CD4-positive, alpha-beta T cell treated with Interleukin-15 for 1 hour (primary cell): ENCODE results near the gene NCKAP5.

Experiments
- DNase-seq: peaks from one replicate; pipeline ENCODE4 v3.0.0-alpha.2; 2020

Gene NCKAP5

DNA sequence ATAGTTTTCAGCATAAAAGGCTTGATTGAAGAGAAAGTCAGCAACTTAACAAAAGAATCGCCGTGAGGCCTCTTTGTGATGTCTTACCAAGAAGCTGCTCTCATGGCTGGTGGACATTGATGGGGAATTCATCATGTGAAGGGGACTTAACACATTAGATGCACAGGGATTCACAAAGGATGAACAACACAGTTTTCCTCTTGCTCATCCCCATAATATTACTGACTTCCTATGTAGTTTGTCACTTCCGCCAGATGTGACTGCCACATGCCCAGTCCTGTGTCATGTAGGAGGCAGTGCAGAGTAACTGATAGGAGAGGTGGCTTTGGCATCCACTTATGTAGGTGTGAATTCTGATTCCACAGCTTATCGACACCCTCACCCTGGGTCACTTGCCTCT, 665.6 kb downstream of the NCKAP5 start:
- DNase-seq = no peak

DNA sequence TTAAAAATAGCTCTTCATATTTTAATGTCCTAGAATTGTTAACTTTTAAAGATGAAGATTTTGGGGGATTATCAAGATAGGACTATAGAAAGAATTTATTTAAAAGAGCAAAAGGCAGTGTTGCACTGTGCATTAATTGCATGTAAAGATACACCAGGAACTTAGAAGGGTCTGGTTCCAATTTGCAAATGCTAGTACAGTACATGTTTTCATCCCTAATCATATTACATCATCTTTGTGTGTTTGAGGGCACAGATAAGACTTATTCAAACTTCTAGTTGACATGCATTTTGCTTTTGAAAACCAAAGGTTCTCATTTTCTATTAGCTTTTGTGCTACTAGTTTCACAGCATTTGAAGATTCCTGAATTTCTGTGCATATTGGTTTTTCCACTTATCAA, 666.6 kb downstream of the NCKAP5 start:
- DNase-seq = no peak

GRCh38 chr2:132897111-132897510, 671.2 kb downstream of the NCKAP5 start:
- no peak for DNase-seq

GRCh38 chr2:132896073-132896472, 672.2 kb downstream of the NCKAP5 start:
- no peak for DNase-seq

- no peak for DNase-seq
Measured at GRCh38 chr2:132891498-132891897, 676.8 kb downstream of the NCKAP5 start.

DNA sequence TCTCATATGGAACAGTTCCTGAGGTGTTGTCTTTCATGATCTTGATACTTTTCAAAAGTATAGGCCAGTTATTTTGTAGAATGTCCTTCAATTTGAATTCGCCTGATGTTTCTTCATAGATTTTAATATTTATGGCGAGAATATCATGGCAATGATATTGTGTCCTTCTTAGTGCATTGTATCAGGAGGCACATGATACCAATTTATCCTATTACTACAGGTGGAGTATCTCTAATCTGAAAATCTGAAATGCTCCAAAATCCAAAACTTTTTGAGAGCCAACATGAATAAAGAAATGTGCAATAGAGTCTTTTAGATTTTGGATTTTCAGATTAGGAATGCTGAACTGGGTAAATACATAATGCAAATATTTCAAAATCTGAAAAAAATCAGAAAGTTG, 681.7 kb downstream of the NCKAP5 start:
- DNase-seq = no peak

DNA sequence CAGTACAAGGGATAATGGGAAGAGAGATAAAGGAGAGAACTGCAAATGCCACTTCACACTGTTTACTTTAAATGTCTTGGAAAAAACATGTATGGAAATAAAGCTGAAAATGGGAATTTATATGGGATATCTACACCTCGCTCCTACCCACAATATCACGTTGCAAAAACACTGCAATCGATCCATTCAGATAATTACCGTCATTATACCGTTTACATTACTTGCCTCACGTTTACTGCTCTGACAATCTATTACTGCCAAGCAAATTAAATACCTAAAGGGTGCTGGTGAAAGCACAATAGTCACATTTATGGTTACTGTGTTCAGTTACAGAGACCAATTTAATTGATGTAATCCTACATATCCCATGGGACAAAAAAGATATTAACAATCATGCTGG, 683.6 kb downstream of the NCKAP5 start:
- no peak for DNase-seq

DNA sequence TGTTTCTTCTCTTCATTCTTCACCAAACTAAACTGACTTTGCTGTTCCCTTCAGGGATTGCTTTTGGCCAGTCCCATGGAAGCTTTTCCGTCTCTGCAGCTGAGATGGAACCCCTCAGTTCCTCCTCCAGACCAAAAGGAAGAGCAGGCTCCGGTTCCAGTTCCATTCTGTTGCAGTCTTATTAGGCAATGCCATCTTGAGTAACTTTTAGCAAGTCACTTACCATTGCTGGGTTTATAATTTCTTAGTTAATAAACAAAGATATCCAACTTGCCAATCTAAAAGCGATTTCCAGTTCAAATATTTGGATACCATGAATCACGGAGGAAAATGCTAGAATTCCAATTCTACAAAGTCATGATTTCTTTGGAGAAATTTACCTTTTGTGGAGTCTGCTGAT, 684.0 kb downstream of the NCKAP5 start:
- no peak for DNase-seq

DNA sequence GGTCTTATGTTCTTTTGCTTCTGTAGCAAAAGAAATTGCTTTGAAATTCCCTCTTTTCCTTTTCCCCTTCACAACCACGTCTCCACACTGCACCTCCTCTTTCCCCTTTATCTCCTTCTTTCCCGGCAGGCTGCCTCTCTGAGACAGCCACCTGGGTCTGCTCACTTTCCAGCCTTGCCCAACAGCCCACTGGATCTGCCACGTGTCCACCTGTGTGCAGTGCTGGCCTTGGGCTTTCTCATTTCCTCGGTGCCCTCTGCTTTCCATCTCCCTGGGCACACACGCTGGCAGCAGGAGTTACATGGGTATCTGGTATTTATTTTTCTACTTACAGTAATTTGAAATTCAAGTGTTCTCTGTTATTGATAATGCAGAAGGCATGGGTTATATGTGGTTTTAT, 684.8 kb downstream of the NCKAP5 start:
- no peak for DNase-seq

GRCh38 chr2:132881546-132881945, 686.7 kb downstream of the NCKAP5 start:
- no peak for DNase-seq

DNA sequence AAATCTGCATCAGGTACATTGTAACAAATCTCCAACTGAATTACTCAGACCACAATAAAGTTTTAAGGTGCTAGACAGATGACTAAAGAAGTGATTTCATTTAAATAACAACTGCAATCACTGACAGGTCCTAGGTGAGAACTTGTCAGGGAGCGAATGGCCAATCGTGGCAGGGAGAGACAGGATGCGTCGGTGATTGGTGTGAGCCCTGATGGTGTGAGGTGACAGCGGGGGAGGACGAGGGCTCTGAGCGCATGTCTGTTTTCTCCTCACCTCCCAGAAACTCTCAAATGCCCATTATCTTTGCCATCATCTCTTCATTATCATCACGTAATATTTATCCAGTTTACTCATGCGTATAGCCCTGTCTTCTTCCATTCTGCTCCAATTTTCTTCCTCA, 690.3 kb downstream of the NCKAP5 start:
- DNase-seq = no peak

DNA sequence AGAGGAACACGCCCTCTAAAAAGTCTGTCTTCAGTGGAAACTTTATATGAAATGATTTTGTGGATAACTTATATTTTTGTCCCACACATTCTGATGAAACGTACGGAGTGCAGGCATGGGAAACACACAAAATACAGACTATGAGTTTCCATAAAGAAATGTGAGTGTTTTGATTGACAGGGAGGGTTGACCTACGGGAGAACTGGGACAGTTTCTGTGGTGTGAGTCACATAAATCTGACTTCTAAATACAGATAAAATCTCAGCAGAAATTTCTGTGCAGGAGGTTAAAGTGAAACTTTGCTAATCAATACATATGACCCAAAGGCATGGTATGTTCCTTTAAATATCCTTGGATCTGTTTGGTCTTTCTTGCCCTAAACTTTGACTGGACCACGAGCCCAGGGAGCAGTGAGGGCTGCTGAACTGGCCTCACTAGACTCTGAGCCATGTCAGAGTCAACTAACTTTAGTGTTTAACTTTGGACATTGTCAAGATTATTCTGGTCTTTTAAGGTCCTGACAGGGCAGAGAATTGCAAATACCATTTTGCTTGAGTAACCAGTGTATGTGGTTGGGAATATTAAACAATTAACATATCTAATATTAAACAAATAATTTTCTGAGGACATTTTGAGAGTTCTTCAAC, 691.4 kb downstream of the NCKAP5 start:
- DNase-seq = no peak

DNA sequence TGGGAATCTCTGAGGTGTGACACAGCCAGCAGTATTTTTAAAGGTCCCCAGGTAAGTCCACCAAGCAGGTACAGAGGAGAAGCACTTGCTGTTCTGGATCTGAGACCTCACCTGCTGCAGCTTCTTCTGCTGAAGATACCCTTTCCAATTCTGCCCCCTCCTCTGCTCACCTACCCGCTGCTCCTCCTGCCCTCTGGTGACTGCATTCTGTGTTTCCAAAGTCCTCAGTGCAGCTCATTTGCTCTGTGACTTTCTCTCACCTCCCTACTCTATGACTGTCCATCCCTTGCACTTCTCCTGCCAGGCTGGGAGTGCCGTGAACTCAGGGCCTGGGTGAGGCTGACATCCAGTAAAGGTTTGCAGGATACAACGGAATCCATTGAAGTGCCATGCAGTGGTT, 693.1 kb downstream of the NCKAP5 start:
- no peak for DNase-seq

DNA sequence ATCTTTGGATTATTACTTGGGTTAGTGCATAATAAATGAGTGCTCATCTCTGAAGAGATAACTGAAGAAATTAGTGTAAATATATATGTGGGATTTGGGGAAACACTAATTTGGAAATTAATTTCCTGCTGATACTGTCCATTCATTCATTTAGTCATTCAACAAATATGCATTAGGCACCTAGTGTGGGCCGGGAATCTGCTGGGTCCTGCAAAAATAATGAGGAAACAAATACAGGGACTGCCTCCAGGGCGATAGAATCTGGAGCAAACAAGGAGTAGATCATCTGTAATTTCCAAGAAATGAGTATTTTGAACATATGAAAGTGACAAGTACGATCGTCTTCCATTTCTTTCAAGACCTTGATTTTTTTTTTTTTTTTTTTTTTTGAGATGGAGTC, 694.5 kb downstream of the NCKAP5 start:
- no peak for DNase-seq

DNA sequence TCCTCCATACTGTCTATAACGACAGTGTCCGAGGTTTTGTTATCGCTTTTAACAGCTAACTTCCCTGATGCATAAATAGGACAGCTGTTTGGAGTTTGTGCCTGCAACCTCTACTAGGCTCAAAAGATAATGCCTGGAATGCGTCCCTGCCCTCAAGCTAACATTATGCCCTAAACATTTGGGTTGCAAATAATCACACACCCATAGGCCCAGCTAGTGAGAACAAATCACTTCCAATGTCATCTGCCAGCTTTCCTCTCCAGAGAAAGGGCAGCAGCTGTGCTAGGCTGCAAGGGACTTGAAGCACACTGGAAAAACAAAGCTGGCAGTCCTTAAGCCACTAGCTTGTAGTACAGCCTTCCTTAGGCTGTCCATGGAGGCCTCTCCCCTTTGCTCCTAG, 696.4 kb downstream of the NCKAP5 start:
- no peak for DNase-seq

DNA sequence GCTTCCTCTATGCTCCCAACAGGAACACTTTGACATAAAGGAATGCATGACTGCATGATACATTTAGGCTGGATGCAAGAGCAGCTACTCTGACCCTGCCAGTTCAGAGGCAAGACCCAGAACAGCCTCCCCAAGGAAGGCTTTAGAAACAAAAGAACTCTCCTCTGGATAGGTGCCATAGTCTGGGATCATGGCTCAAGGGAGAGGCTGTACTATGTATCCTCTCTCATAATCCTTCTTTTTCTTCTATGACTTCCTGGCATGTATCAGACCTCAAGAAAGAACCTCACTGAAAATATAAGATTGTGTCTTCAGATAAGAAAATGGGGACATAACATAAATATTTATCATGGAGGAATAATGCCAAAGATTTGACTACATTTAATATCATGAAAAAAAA, 704.3 kb downstream of the NCKAP5 start:
- DNase-seq = no peak

DNA sequence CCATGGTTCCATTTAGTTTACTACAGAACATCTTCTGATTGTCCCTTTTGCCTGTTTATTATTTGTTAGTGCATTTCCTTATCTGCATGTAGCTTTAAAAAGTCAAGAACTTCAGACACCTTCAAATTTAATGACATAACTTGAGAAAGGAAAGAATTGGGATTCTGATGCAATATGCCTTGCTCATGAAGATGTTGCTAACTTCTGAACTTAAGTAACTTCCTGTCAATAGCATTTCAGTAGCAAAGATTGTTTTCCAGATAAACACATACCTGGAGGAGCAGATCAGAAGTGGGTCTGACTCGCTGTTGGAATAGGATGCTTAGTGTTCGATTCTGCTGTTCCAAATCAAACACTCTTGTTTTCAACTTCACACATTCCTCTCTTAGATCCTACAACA, 708.0 kb downstream of the NCKAP5 start:
- DNase-seq = no peak

- DNase-seq = no peak
Measured at GRCh38 chr2:132859590-132859989, 708.7 kb downstream of the NCKAP5 start.

DNA sequence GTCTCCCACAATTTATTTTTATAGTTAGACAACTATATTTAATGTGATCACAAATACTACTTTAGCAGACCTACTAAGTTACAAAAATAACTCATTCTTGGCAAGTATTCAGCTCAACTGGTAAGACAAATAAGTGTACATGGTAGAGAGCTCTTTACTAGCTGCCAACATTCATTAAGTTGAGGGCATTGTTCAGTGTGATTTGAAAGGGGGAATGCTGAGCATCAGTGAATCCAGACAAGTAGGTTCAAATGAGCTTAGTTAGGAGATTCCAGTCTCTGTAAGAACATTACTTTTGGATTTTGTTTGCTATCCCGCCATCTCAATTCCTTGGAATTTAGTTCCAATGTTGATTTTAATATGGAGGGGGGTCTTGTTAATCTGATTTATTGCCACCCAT, 710.9 kb downstream of the NCKAP5 start:
- no peak for DNase-seq

DNA sequence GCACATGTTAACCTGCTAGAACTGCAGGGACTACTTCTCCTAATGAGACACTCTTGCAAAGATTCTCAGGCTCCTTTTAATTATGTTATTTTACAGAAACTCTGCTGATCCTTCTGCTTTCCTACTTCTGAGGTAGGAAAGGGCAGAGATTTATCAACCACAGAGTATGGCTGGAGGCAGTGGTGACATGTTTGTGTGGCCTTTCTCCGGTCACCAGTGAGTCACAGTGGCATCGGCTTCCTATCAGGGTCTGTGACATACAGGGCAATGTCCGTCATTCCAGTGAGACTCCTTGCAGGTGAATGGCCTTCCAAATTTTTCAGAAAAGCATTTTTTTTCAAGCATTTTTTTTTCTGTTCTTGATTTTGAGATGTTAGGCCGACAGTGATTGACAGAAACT, 717.6 kb downstream of the NCKAP5 start:
- no peak for DNase-seq

DNA sequence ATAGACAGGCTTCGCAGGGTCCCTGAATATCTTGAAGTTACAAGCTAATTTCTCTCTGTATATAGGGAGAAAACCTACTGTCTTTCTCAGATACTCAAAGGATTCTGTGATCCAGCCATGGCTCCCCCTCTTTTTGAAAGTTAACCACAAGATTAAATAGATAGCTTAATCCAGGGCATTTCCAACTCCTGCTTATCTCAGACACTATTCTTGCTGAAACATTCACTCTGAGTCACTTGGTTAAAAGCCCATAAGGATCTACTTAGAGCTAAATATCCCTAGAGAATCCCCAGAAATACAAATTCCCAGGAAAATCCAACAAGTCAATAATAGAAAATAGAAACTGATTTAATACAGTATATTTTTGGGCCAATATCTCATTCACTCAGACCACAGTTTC, 719.1 kb downstream of the NCKAP5 start:
- DNase-seq = no peak

DNA sequence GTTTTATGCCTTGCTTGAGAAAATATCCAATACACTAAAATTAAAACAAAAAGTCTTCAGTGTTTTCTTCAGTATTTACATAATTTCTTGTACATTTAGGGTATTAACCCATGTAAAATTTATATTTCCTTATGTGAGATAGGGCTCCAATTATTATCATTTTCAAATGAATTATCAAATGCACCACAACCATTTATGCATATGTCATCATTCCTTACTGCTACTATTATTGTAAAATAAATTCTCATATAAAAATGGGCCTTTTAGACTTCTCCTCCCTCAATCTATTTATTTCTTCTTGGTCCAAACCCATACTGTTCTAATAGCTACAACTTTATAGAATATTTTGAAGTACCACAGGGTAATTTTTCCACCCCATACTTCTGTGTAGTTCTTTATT, 722.9 kb downstream of the NCKAP5 start:
- no peak for DNase-seq

- no peak for DNase-seq
Measured at GRCh38 chr2:132844585-132844984, 723.7 kb downstream of the NCKAP5 start.

DNA sequence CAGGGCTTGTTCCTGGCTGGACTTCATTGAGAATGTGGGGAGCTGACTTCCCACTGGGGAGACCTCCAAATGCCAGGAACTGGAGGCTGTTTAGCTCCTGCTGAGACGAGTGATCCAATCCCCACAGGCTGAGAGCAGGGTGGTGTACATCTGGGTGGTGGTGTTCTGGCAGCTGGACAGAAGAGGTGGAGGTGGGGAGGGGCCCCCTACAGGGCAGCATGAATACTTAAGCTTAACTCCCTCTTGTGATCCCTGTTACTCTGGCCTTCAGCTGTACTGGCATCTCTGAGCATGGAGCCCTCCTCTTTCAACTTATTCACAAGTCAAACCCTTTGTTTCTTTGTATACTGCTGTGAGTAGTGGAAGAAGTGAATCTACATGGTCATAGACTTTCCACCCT, 730.5 kb downstream of the NCKAP5 start:
- DNase-seq = no peak

- DNase-seq = no peak
Measured at GRCh38 chr2:132830321-132830827, 737.9 kb downstream of the NCKAP5 start.

GRCh38 chr2:132825601-132826000, 742.7 kb downstream of the NCKAP5 start:
- DNase-seq = no peak
